ENCODE results near the gene MAEA. TPM values are rescaled to one million over a fixed set of nuclear protein-coding genes. Genes with fewer than 3 reads are reported as not detected.

The MAEA gene
- total RNA-seq, 4 donors from 2014 or later: 114 to 211 (median 168) TPM

GRCh38 chr4:1354136-1354982, 64.7 kb downstream of the MAEA start:
- Histone ChIP-seq H3K27me3 (no peaks in the 10 kb centered on the region), H3K4me1 (peaks cover 0 to 6% (median 3%) of the 10 kb centered on the region in 4 donors), H3K9me3 (no peaks in the 10 kb centered on the region), H3K36me3 (no peaks in the 10 kb centered on the region), H3K4me3 (no peak overlapping the region), H3K27ac (no peak overlapping the region)
- 90 to 91% methylated on average over 3 to 32 of the region's 36 CpGs for WGBS, 2 donors (ENCODE audit: low coverage in 1 of 2)
- no peak for TF ChIP-seq CTCF (IDR thresholded peaks at IDR 0.05)
- no peak for DNase-seq
- intact Hi-C loops (cut with DNase I; ENCODE audit: low total_unique reads) (loop anchor here (5.0 kb wide), 1 partner anchor 222 kb away; no protein-coding TSS in a partner anchor), in situ Hi-C loops (cut with MboI; ENCODE audit: low pct_ligation_motif_present in 1 of 4, low pct_unique_long_range_greater_than_20kb in 1 of 4, low sequenced_read_pairs in 3 of 4) (loop anchor here in 3 of 4 donors (10.0 to 25.0 kb wide), 3 partner anchors 220 to 283 kb away; no protein-coding TSS in a partner anchor)

- H3K36me3 ChIP-seq: no peaks in the 10 kb centered on the region
- in situ Hi-C loops (cut with MboI; ENCODE audit: low pct_ligation_motif_present in 1 of 4, low pct_unique_long_range_greater_than_20kb in 1 of 4, low sequenced_read_pairs in 3 of 4) (loop anchor here in 3 of 4 donors (10.0 to 25.0 kb wide), 3 partner anchors 220 to 282 kb away; no protein-coding TSS in a partner anchor), intact Hi-C loops (cut with DNase I; ENCODE audit: low total_unique reads) (loop anchor here (5.0 kb wide), 2 partner anchors 223 to 272 kb away; no protein-coding TSS in a partner anchor)
- H3K27ac ChIP-seq: no peak overlapping the region
- no peaks in the 10 kb centered on the region for H3K27me3 ChIP-seq
- no peak for DNase-seq
- peaks cover 0 to 6% (median 3%) of the 10 kb centered on the region in 4 donors for H3K4me1 ChIP-seq
- no peaks in the 10 kb centered on the region for H3K9me3 ChIP-seq
- TF ChIP-seq POLR2AphosphoS5 (IDR thresholded peaks at IDR 0.05): no peak
- no peak for TF ChIP-seq POLR2A (IDR thresholded peaks at IDR 0.05)
- no peak for TF ChIP-seq CTCF (IDR thresholded peaks at IDR 0.05)
- TF ChIP-seq EP300 (IDR thresholded peaks at IDR 0.05; ENCODE audit: low read depth): no peak
- H3K4me3 ChIP-seq: no peak overlapping the region
- 95% methylated on average over 18 of the region's 18 CpGs; no CpG with 5 or more reads in 1 of the 2 donors for WGBS, 2 donors (ENCODE audit: low coverage in 1 of 2)
Observed at GRCh38 chr4:1354983-1355275, 65.2 kb downstream of the MAEA start.

GRCh38 chr4:1355378-1355777, 65.7 kb downstream of the MAEA start:
- H3K4me3 ChIP-seq: no peak overlapping the region
- in situ Hi-C loops (cut with MboI; ENCODE audit: low pct_ligation_motif_present in 1 of 4, low pct_unique_long_range_greater_than_20kb in 1 of 4, low sequenced_read_pairs in 3 of 4): loop anchor here in 3 of 4 donors (10.0 to 25.0 kb wide), 3 partner anchors 221 to 282 kb away; no protein-coding TSS in a partner anchor

More at GRCh38 chr4:1355378-1355777, 65.7 kb downstream of the MAEA start:
- Histone ChIP-seq H3K9me3 (no peaks in the 10 kb centered on the region), H3K36me3 (no peaks in the 10 kb centered on the region), H3K4me1 (peaks cover 0 to 6% (median 3%) of the 10 kb centered on the region in 4 donors), H3K27ac (no peak overlapping the region), H3K27me3 (no peaks in the 10 kb centered on the region)
- no peak for DNase-seq
- WGBS, 2 donors (ENCODE audit: low coverage in 1 of 2): 91 to 93% methylated on average over 3 to 6 of the region's 14 CpGs
- intact Hi-C loops (cut with DNase I; ENCODE audit: low total_unique reads): loop anchor here (5.0 kb wide), 1 partner anchor 272 kb away; no protein-coding TSS in a partner anchor
- no peak for TF ChIP-seq POLR2A (IDR thresholded peaks at IDR 0.05)
- TF ChIP-seq EP300 (IDR thresholded peaks at IDR 0.05; ENCODE audit: low read depth): no peak
- TF ChIP-seq POLR2AphosphoS5 (IDR thresholded peaks at IDR 0.05): no peak
- no peak for TF ChIP-seq CTCF (IDR thresholded peaks at IDR 0.05)

Data from transverse colon (tissue), 4 donors.